Measurements from ENCODE around the gene HDC.

Gene HDC

GRCh38 chr15:50244153-50244552 lies 21.4 kb downstream of the HDC start:
- in situ Hi-C loops (cut with MboI; ENCODE audit: low sequenced_read_pairs, unreplicated experiment), result no loop called here
- no peak for DNase-seq (ENCODE audit: low spot score)
- TF ChIP-seq CTCF (IDR thresholded peaks at IDR 0.05; ENCODE audit: borderline replicate concordance, control extremely low read depth, extremely low read depth, insufficient read depth, missing control alignments), result no peak

GRCh38 chr15:50241684-50242450 lies 23.7 kb downstream of the HDC start:
- in situ Hi-C loops (cut with MboI; ENCODE audit: low sequenced_read_pairs, unreplicated experiment), result no loop called here
- TF ChIP-seq CTCF (IDR thresholded peaks at IDR 0.05; ENCODE audit: borderline replicate concordance, control extremely low read depth, extremely low read depth, insufficient read depth, missing control alignments), result no peak
- no peak for DNase-seq (ENCODE audit: low spot score)

- no peak for DNase-seq (ENCODE audit: low spot score)
- in situ Hi-C loops (cut with MboI; ENCODE audit: low sequenced_read_pairs, unreplicated experiment), result no loop called here
- no peak for TF ChIP-seq CTCF (IDR thresholded peaks at IDR 0.05; ENCODE audit: borderline replicate concordance, control extremely low read depth, extremely low read depth, insufficient read depth, missing control alignments)
These were observed 27.3 kb downstream of the HDC start for GRCh38 chr15:50238255-50238654.

- in situ Hi-C loops (cut with MboI; ENCODE audit: low sequenced_read_pairs, unreplicated experiment), result no loop called here
- no peak for TF ChIP-seq CTCF (IDR thresholded peaks at IDR 0.05; ENCODE audit: borderline replicate concordance, control extremely low read depth, extremely low read depth, insufficient read depth, missing control alignments)
- no peak for DNase-seq (ENCODE audit: low spot score)
These were observed 29.1 kb downstream of the HDC start for GRCh38 chr15:50236433-50236832.

GRCh38 chr15:50235794-50236193 lies 29.7 kb downstream of the HDC start:
- DNase-seq (ENCODE audit: low spot score), result no peak
- in situ Hi-C loops (cut with MboI; ENCODE audit: low sequenced_read_pairs, unreplicated experiment), result no loop called here
- no peak for TF ChIP-seq CTCF (IDR thresholded peaks at IDR 0.05; ENCODE audit: borderline replicate concordance, control extremely low read depth, extremely low read depth, insufficient read depth, missing control alignments)

GRCh38 chr15:50234764-50235163 lies 30.8 kb downstream of the HDC start:
- no peak for DNase-seq (ENCODE audit: low spot score)
- TF ChIP-seq CTCF (IDR thresholded peaks at IDR 0.05; ENCODE audit: borderline replicate concordance, control extremely low read depth, extremely low read depth, insufficient read depth, missing control alignments), result no peak
- in situ Hi-C loops (cut with MboI; ENCODE audit: low sequenced_read_pairs, unreplicated experiment), result no loop called here

Measured in GM13976 (cell line).